Chondrocyte (in vitro differentiated cells): ENCODE data around the gene PRRT1B. TPM values are rescaled to one million over a fixed set of nuclear protein-coding genes. Genes with fewer than 3 reads are reported as not detected.

Source experiments
- DNase-seq: peaks from one replicate; pipeline ENCODE4 v3.0.0; 2021; ENCODE audit warnings: mixed read lengths, low spot score
- H3K27ac Mint-ChIP-seq: one replicate; pipeline ENCODE4 v1.8.0; 2021; ENCODE audit warnings: mild to moderate bottlenecking, moderate library complexity, mixed read lengths; ENCODE audit not compliant: unreplicated experiment
- H3K27me3 Mint-ChIP-seq: 2 replicates; pipeline ENCODE4 v1.8.0; 2021; ENCODE audit warnings: low read depth, mixed read lengths
- H3K36me3 Mint-ChIP-seq: 2 replicates; pipeline ENCODE4 v1.8.0; 2021; ENCODE audit warnings: low read depth, mixed read lengths
- H3K4me1 Mint-ChIP-seq: 2 replicates; pipeline ENCODE4 v1.8.0; 2021; ENCODE audit warnings: low read depth, mild to moderate bottlenecking, mixed read lengths
- H3K4me3 Mint-ChIP-seq: one replicate; pipeline ENCODE4 v1.8.0; 2021; ENCODE audit warnings: mild to moderate bottlenecking, moderate library complexity, mixed read lengths; ENCODE audit not compliant: unreplicated experiment
- H3K9me3 Mint-ChIP-seq: 2 replicates; pipeline ENCODE4 v1.8.0; 2021; ENCODE audit warnings: low read depth, mixed read lengths
- total RNA-seq: library from RNA; stranded (reverse); gene quantifications from 3 replicates; pipeline ENCODE4 v1.2.1, GENCODE V29; 2021
- TF ChIP-seq, protein P1 (sequence below): fragments of 200-600 bp; sonication (generic); IDR thresholded peaks from 2 replicates; pipeline ENCODE4 v1.5.0; 2021; ENCODE audit warnings: antibody characterized with exemption, mild to moderate bottlenecking, moderate library complexity

The PRRT1B gene
- total RNA-seq, 1 donor from 2014 or later: not detected

DNA sequence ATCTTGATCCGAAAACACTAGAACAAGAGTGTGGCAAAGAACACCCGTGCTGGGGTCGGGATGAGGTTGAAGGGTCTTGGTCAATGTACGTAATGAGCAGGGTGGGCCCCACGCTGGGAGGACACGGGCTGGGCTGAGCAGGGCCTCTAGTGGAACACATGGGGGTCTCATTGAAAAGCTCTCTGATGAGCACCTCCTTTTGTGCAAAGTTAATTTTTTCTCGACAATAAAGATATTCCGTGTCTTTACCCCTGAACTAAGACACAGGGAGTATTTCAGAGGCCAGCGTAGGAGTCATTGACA lies 22.3 kb upstream of the PRRT1B start:
- Mint-ChIP-seq H3K9me3 (no peaks in the 10 kb centered on the region), H3K27ac (no peak overlapping the region), H3K27me3 (no peaks in the 10 kb centered on the region), H3K4me1 (peaks cover 11% of the 10 kb centered on the region), H3K4me3 (no peak overlapping the region), H3K36me3 (peaks cover 32% of the 10 kb centered on the region)
- no peak for DNase-seq
- TF ChIP-seq, protein P1, sequence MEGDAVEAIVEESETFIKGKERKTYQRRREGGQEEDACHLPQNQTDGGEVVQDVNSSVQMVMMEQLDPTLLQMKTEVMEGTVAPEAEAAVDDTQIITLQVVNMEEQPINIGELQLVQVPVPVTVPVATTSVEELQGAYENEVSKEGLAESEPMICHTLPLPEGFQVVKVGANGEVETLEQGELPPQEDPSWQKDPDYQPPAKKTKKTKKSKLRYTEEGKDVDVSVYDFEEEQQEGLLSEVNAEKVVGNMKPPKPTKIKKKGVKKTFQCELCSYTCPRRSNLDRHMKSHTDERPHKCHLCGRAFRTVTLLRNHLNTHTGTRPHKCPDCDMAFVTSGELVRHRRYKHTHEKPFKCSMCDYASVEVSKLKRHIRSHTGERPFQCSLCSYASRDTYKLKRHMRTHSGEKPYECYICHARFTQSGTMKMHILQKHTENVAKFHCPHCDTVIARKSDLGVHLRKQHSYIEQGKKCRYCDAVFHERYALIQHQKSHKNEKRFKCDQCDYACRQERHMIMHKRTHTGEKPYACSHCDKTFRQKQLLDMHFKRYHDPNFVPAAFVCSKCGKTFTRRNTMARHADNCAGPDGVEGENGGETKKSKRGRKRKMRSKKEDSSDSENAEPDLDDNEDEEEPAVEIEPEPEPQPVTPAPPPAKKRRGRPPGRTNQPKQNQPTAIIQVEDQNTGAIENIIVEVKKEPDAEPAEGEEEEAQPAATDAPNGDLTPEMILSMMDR: no peak

DNA sequence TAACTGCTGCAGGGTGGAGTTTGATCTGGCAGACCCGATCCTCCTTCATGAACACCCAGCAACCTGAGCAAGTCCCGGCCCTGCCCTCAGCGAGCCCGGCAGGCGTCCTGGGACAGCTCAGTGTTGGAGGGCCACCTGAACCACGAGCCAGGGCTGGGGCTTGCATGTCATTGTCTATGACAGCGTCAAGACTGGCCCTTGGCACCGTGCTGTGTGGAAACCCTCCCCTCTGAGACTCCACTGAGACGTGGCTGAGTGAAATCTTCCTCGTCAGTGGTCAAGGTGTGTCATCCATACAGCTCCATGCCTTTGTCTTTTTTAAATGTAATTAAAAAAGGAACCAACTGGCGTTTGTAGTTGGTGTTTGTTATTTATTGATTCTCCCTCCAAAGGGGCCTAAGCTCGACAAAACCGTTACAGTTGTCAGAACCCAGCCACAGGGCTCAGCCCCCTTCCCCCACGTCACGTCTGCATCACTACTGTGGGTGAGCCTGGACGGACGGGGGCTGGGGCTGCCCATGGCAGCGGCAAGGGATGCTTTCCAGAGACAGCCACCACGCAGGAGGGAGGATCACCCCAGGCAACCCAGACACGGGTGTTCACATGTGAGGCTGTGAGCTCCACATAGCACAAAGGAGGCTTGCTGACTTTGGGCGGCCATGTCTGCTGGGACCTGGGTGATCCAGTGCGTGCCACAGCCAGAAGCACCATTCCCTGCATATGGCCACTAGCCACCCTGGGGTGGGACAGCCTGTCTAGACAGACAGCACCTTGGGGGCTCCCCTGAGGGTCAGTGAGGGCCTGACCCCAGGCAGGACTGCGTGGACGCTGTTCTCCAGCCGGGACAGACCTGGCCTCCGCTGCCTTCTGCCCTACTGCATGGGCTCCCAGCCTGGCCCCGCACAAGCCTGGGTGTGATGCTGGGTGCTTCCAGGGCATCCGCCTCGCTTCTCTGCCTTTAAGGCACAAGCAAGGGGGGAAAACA lies 21.6 kb upstream of the PRRT1B start:
- Mint-ChIP-seq H3K4me3 (no peak overlapping the region), H3K4me1 (peaks cover 14% of the 10 kb centered on the region), H3K27ac (peak overlapping the region; percentile 83), H3K36me3 (peaks cover 32% of the 10 kb centered on the region), H3K27me3 (no peaks in the 10 kb centered on the region), H3K9me3 (no peaks in the 10 kb centered on the region)
- TF ChIP-seq, protein P1: no peak
- no peak for DNase-seq

DNA sequence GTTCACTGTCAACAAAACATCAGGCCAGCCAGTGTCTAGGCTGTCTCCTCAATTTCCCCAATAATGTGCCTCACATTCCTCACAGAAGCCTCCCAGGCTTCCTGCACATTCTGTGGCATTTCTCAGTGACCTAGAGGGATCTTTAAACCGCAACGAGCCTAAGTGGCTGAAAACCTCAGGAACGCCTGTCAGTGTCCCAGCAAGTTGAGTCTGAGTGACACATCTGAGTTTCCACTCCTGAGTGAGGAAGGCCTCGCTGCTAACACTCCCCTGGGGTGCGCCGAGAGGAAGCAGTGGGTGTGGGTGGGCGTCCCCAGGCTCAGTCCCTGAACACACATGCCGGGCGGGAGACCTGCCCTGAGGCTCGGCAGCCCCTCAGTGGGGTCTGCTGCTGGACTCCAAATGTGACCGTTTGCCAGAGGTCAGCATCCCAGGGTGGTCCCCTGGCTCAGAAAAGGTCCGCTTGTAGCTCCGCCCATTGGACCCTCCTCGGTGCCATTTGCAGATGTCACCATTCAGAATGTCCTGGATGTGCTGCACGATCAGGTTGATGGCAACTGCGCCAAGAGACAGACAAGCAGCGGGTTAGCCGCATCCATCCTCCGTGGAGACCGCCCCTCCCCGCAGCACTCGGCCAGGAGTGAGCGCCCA lies 20.5 kb upstream of the PRRT1B start:
- H3K36me3 Mint-ChIP-seq: peaks cover 25% of the 10 kb centered on the region
- TF ChIP-seq, protein P1: no peak
- DNase-seq: no peak
- H3K27ac Mint-ChIP-seq: peak overlapping the region; percentile 83
- no peaks in the 10 kb centered on the region for H3K27me3 Mint-ChIP-seq
- no peak overlapping the region for H3K4me3 Mint-ChIP-seq
- H3K9me3 Mint-ChIP-seq: no peaks in the 10 kb centered on the region
- H3K4me1 Mint-ChIP-seq: peaks cover 18% of the 10 kb centered on the region

DNA sequence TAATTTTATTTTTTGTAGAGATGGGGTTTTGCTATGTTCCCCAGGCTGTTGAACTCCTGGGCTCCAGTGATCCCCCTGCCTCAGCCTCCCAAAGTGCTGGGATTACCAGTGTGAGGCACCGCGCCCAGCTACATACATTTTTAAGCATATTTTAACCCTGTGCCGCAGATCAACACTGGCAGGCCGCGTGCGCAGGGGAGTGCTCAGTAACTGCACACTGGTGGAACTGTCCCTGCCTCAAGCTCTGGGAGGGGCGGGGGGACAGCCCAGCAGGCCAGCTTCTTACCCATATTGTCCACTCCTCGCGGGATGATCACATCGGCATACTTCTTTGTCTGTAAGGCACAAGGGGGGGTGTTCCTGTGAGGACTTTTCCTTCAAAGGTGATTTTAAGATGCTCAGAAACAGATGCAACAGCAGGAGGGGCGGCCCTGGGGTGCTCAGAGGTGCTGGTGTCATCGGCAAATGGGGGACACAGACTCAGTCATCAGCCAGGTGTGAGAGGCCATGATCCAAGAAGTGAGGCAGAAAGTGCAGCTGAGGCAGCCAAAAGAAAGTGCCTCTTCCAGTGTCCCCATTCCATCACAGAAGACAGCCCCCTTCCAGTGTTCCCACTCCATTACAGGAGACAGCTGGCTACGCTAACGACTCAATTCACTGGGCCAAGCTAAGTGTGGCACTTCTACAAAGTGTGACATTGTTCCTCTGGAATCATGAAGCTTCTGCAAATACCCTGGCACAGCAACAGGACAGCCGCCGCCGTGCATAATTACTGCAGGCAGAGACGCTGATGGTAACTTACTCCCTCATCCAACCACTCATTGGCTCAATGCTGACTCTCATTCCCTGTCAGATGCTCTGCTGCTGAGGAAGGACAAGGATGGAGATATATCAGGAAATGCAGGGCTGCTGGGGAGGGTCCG lies 19.4 kb upstream of the PRRT1B start:
- no peaks in the 10 kb centered on the region for H3K27me3 Mint-ChIP-seq
- TF ChIP-seq, protein P1: no peak
- H3K9me3 Mint-ChIP-seq: no peaks in the 10 kb centered on the region
- H3K4me3 Mint-ChIP-seq: no peak overlapping the region
- DNase-seq: no peak
- H3K27ac Mint-ChIP-seq: peak overlapping the region; percentile 5
- peaks cover 26% of the 10 kb centered on the region for H3K4me1 Mint-ChIP-seq
- peaks cover 24% of the 10 kb centered on the region for H3K36me3 Mint-ChIP-seq

DNA sequence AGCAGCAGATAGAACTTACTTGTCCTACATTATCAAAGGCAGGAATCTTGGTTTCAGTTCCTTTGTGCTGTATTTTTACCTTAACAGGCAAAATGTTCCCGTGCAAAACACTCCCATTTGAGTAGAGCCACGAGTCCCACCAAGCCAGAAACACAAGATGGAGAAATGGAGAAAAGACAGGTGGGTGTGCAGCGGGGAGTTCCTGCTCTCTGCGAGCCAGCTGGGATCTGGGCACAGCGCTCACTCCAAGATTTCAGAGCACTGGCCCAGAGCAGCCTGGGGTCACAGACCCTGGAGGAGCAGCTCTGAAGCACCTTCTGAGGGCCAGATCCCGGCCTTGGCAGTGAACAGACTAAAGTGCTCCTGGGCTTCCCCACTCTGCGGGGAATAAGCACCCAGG lies 17.1 kb upstream of the PRRT1B start:
- DNase-seq: no peak
- Mint-ChIP-seq H3K9me3 (no peaks in the 10 kb centered on the region), H3K27ac (no peak overlapping the region), H3K4me3 (no peak overlapping the region), H3K4me1 (peaks cover 29% of the 10 kb centered on the region), H3K36me3 (peaks cover 15% of the 10 kb centered on the region), H3K27me3 (no peaks in the 10 kb centered on the region)
- TF ChIP-seq, protein P1: no peak
